ENCODE measurements around the gene CFAP91. TPM values are rescaled to one million over a fixed set of nuclear protein-coding genes. Genes with fewer than 3 reads are reported as not detected.

Gene CFAP91
- total RNA-seq, 1 experiment from 2014 or later = 1.5 TPM

- BruUV-seq (replicated peaks) = no TSS peak
- H3K4me3 Mint-ChIP-seq (ENCODE audit: low read depth, unreplicated experiment) = no peak overlapping the region
- H3K4me1 Mint-ChIP-seq (ENCODE audit: low read depth, unreplicated experiment) = no peaks in the 10 kb centered on the region
- no peak for DNase-seq
- CTCF ChIA-PET = no interaction called here
- peaks cover 13% of the 10 kb centered on the region for H3K36me3 Mint-ChIP-seq (ENCODE audit: insufficient read depth, unreplicated experiment)
- H3K27ac Mint-ChIP-seq (ENCODE audit: unreplicated experiment) = no peak overlapping the region
- intact Hi-C loops (cut with micrococcal nuclease; ENCODE audit: unreplicated experiment) = loop anchor here (10.0 kb wide), 1 partner anchor 208 kb away; the partner anchor contains the start of genes POGLUT1 and TMEM39A
- no peaks in the 10 kb centered on the region for H3K27me3 Mint-ChIP-seq (ENCODE audit: unreplicated experiment)
- H3K9me3 Mint-ChIP-seq (ENCODE audit: low read depth, unreplicated experiment) = no peaks in the 10 kb centered on the region
- no peak for TF ChIP-seq CTCF (IDR thresholded peaks at IDR 0.05; ENCODE audit: unreplicated experiment)
Measured at GRCh38 chr3:119672776-119673175, 30.0 kb upstream of the CFAP91 start.

- CTCF ChIA-PET = no interaction called here
- intact Hi-C loops (cut with micrococcal nuclease; ENCODE audit: unreplicated experiment) = loop anchor here (10.0 kb wide), 1 partner anchor 209 kb away; the partner anchor contains the start of genes POGLUT1 and TMEM39A
- Mint-ChIP-seq H3K27ac (ENCODE audit: unreplicated experiment) (no peak overlapping the region), H3K36me3 (ENCODE audit: insufficient read depth, unreplicated experiment) (peaks cover 13% of the 10 kb centered on the region), H3K4me3 (ENCODE audit: low read depth, unreplicated experiment) (no peak overlapping the region), H3K27me3 (ENCODE audit: unreplicated experiment) (no peaks in the 10 kb centered on the region), H3K4me1 (ENCODE audit: low read depth, unreplicated experiment) (no peaks in the 10 kb centered on the region), H3K9me3 (ENCODE audit: low read depth, unreplicated experiment) (no peaks in the 10 kb centered on the region)
- no peak for DNase-seq
- no peak for TF ChIP-seq CTCF (IDR thresholded peaks at IDR 0.05; ENCODE audit: unreplicated experiment)
- BruUV-seq (replicated peaks) = no TSS peak
Measured at GRCh38 chr3:119673875-119674274, 28.9 kb upstream of the CFAP91 start.

- intact Hi-C loops (cut with micrococcal nuclease; ENCODE audit: unreplicated experiment) = loop anchor here (10.0 kb wide), 1 partner anchor 211 kb away; the partner anchor contains the start of genes POGLUT1 and TMEM39A
- Mint-ChIP-seq H3K9me3 (ENCODE audit: low read depth, unreplicated experiment) (no peaks in the 10 kb centered on the region), H3K36me3 (ENCODE audit: insufficient read depth, unreplicated experiment) (peaks cover 13% of the 10 kb centered on the region), H3K4me1 (ENCODE audit: low read depth, unreplicated experiment) (no peaks in the 10 kb centered on the region), H3K27me3 (ENCODE audit: unreplicated experiment) (no peaks in the 10 kb centered on the region), H3K4me3 (ENCODE audit: low read depth, unreplicated experiment) (peak overlapping the region; percentile 76), H3K27ac (ENCODE audit: unreplicated experiment) (no peak overlapping the region)
- BruUV-seq (replicated peaks) = no TSS peak
- CTCF ChIA-PET = interaction anchor here (0.9 kb wide), 1 partner anchor 457 kb away, joined by 5 read pairs; no protein-coding TSS in a partner anchor
- no peak for DNase-seq
- TF ChIP-seq CTCF (IDR thresholded peaks at IDR 0.05; ENCODE audit: unreplicated experiment) = no peak
Measured at GRCh38 chr3:119675188-119675874, 27.5 kb upstream of the CFAP91 start.

GRCh38 chr3:119676020-119676419 is 26.8 kb upstream of the CFAP91 start:
- DNase-seq = no peak
- peak overlapping the region; percentile 76 for H3K4me3 Mint-ChIP-seq (ENCODE audit: low read depth, unreplicated experiment)
- no peaks in the 10 kb centered on the region for H3K27me3 Mint-ChIP-seq (ENCODE audit: unreplicated experiment)
- H3K4me1 Mint-ChIP-seq (ENCODE audit: low read depth, unreplicated experiment) = no peaks in the 10 kb centered on the region
- intact Hi-C loops (cut with micrococcal nuclease; ENCODE audit: unreplicated experiment) = loop anchor here (10.0 kb wide), 1 partner anchor 211 kb away; the partner anchor contains the start of genes POGLUT1 and TMEM39A
- no peak for TF ChIP-seq CTCF (IDR thresholded peaks at IDR 0.05; ENCODE audit: unreplicated experiment)
- no TSS peak for BruUV-seq (replicated peaks)
- H3K36me3 Mint-ChIP-seq (ENCODE audit: insufficient read depth, unreplicated experiment) = peaks cover 13% of the 10 kb centered on the region
- H3K9me3 Mint-ChIP-seq (ENCODE audit: low read depth, unreplicated experiment) = no peaks in the 10 kb centered on the region
- CTCF ChIA-PET = no interaction called here
- H3K27ac Mint-ChIP-seq (ENCODE audit: unreplicated experiment) = no peak overlapping the region
